Esophagus mucosa (tissue), 1 donor: Measurements from ENCODE around the gene BICDL2. TPM values are rescaled to one million over a fixed set of nuclear protein-coding genes. Genes with fewer than 3 reads are reported as not detected.
A peak's percentile ranks its signal among the peaks of the same experiment; 100 is the strongest.

Experiments used
- ATAC-seq: fragments of 200-7000 bp; cut with Tn5 transposase; one replicate; pipeline ENCODE4 v1.9.1; 2020
- total RNA-seq: library from RNA; stranded (reverse); gene quantifications from one replicate; pipeline ENCODE4 v1.2.4, GENCODE V29; 2023
- donor health status: DM: yes; HTN: yes; CAD: no.

Gene BICDL2
- total RNA-seq, 1 donor from 2014 or later: 62.0 TPM

GRCh38 chr16:3023669-3024478 lies 12.9 kb downstream of the BICDL2 start, which contains the start of the genes HCFC1R1 and THOC6:
HCFC1R1 (minus strand) TSS chr16:3023942; CDS start chr16:3023941, 1 bp downstream.
THOC6 (plus strand) TSS chr16:3024035; CDS start chr16:3024327, 292 bp downstream.
- ATAC-seq: peak; percentile 69

GRCh38 chr16:3023415-3023668 lies 13.4 kb downstream of the BICDL2 start:
- peak; percentile 0 for ATAC-seq

GRCh38 chr16:3022684-3023414 lies 13.9 kb downstream of the BICDL2 start:
- no peak for ATAC-seq

GRCh38 chr16:3022208-3022683 lies 14.5 kb downstream of the BICDL2 start:
- ATAC-seq: peak; percentile 51

- peak; percentile 51 for ATAC-seq
Observed at GRCh38 chr16:3021449-3022207, 15.1 kb downstream of the BICDL2 start.

- ATAC-seq: peak; percentile 35
Observed at GRCh38 chr16:3020604-3021448, 15.9 kb downstream of the BICDL2 start.

- ATAC-seq: peak; percentile 20
Observed at GRCh38 chr16:3020247-3020603, 16.5 kb downstream of the BICDL2 start, which contains the start of gene TNFRSF12A. TNFRSF12A (plus strand) TSS chr16:3020368; CDS start chr16:3020398, 30 bp downstream.

GRCh38 chr16:3019594-3020246 lies 17.0 kb downstream of the BICDL2 start:
- ATAC-seq: no peak

GRCh38 chr16:3017794-3018506 lies 18.8 kb downstream of the BICDL2 start, which contains the start of gene CLDN6:
CLDN6 (minus strand) TSS chr16:3018183; CDS start chr16:3016021, 2,162 bp downstream.
- no peak for ATAC-seq

GRCh38 chr16:3017344-3017743 lies 19.4 kb downstream of the BICDL2 start:
- no peak for ATAC-seq

- ATAC-seq: no peak
Observed at GRCh38 chr16:3015865-3016521, 20.8 kb downstream of the BICDL2 start.

- ATAC-seq: no peak
Observed at GRCh38 chr16:3014971-3015370, 21.8 kb downstream of the BICDL2 start.

GRCh38 chr16:3013998-3014690 lies 22.6 kb downstream of the BICDL2 start:
- no peak for ATAC-seq

GRCh38 chr16:3013491-3013951 lies 23.2 kb downstream of the BICDL2 start:
- ATAC-seq: no peak

GRCh38 chr16:3012828-3013420 lies 23.8 kb downstream of the BICDL2 start, which contains the start of gene CLDN9:
CLDN9 (plus strand) TSS chr16:3012923; CDS start chr16:3013363, 440 bp downstream.
- ATAC-seq: peak; percentile 25

GRCh38 chr16:3012246-3012645 lies 24.5 kb downstream of the BICDL2 start:
- no peak for ATAC-seq

- no peak for ATAC-seq
Observed at GRCh38 chr16:3010510-3010909, 26.2 kb downstream of the BICDL2 start.

- ATAC-seq: peak; percentile 23
Observed at GRCh38 chr16:3009568-3010390, 27.0 kb downstream of the BICDL2 start.
